GM12878 (cell line): ENCODE measurements around the gene BICRA. TPM values are rescaled to one million over a fixed set of nuclear protein-coding genes. Genes with fewer than 3 reads are reported as not detected.

Experiments used
- ATAC-seq: fragments of 200-7000 bp; cut with Tn5 transposase; 3 replicates; pipeline ENCODE4 v1.9.1; 2020; ENCODE audit warnings: mild to moderate bottlenecking, moderate library complexity
- BruUV-seq: library from RNA; stranded (reverse); fragments of 400-500 nt; replicated peaks from 2 replicates; lab custom pipeline; 2021; lab: Mats Ljungman, UMichigan
- CTCF ChIA-PET: fragments of 300-600 bp; sonication (Branson Sonifier 250); formaldehyde crosslinking; extraction: SDS; loops from one replicate; lab custom pipeline; 2021; ENCODE audit warnings: inconsistent platforms; lab: Yijun Ruan, JAX
- POLR2A ChIA-PET: fragments of 350-600 bp; formaldehyde crosslinking; extraction: SDS; loops from one replicate; lab custom pipeline; 2021; ENCODE audit warnings: inconsistent platforms; lab: Charles Lee
- RAD21 ChIA-PET: fragments of 300-600 bp; sonication (Branson Sonifier 250); formaldehyde crosslinking; loops from one replicate; lab custom pipeline; 2023; ENCODE audit warnings: antibody characterized with exemption; ENCODE audit not compliant: unreplicated experiment; lab: Charles Lee
- SMC1A ChIA-PET: fragments of 300-600 bp; sonication (Branson Sonifier 250); formaldehyde crosslinking; loops from one replicate; lab custom pipeline; 2023; ENCODE audit not compliant: unreplicated experiment, uncharacterized antibody; lab: Charles Lee
- DNase-seq: peaks from one replicate; pipeline ENCODE4 v3.0.0-alpha.2; 2011; ENCODE audit warnings: low read depth, low spot score
- FAIRE-seq: peaks from 3 replicates; lab custom pipeline; 2011; peaks lifted over from hg19 to GRCh38; lab: Jason Lieb, UNC
- H2AFZ ChIP-seq: 2 replicates; pipeline ENCODE4 v1.6.0; 2011; ENCODE audit warnings: low read depth, low read length, control low read depth; ENCODE audit not compliant: control insufficient read depth
- H3K27ac ChIP-seq: 2 replicates; pipeline ENCODE4 v1.5.1; 2011; ENCODE audit warnings: control low read depth; ENCODE audit not compliant: control insufficient read depth, insufficient read depth
- H3K27me3 ChIP-seq, 2 experiments: replicated peaks in 1 of 2; 2 replicates each; pipeline versions ENCODE4 v1.6.0 to v1.6.1; 2011; ENCODE audit warnings: low read length in 1 of 2; ENCODE audit not compliant: control insufficient read depth in 2 of 2, insufficient read depth in 2 of 2
- H3K36me3 ChIP-seq, 2 experiments: 2 replicates each; pipeline ENCODE4 v1.5.1; 2011; ENCODE audit warnings: low read length in 1 of 2; ENCODE audit not compliant: control insufficient read depth in 2 of 2, insufficient read depth in 2 of 2
- H3K4me1 ChIP-seq: 2 replicates; pipeline ENCODE4 v1.6.1; 2011; ENCODE audit warnings: mild to moderate bottlenecking, low read length, moderate library complexity, mixed read lengths; ENCODE audit not compliant: control insufficient read depth, insufficient read depth
- H3K4me2 ChIP-seq: 2 replicates; pipeline ENCODE4 v1.6.0; 2011; ENCODE audit warnings: control low read depth; ENCODE audit not compliant: control insufficient read depth, insufficient read depth
- H3K4me3 ChIP-seq: fragments of 200-600 bp; sonication (generic); 2 replicates; pipeline ENCODE4 v1.5.1; 2016
- H3K79me2 ChIP-seq: 2 replicates; pipeline ENCODE4 v1.6.0; 2011; ENCODE audit warnings: low read length; ENCODE audit not compliant: control insufficient read depth, insufficient read depth
- H3K9ac ChIP-seq: 2 replicates; pipeline ENCODE4 v1.8.0; 2011; ENCODE audit warnings: low read length, control low read depth, mixed read lengths; ENCODE audit not compliant: control insufficient read depth, insufficient read depth
- H3K9me3 ChIP-seq: replicated peaks from 3 replicates; pipeline ENCODE4 v1.5.1; 2011; ENCODE audit warnings: mild to moderate bottlenecking, low read length; ENCODE audit not compliant: control insufficient read depth, insufficient read depth
- H4K20me1 ChIP-seq: 2 replicates; pipeline ENCODE4 v1.6.0; 2011; ENCODE audit not compliant: control insufficient read depth, insufficient read depth
- E4F1 ChIP-seq: fragments of 450-650 bp; IDR thresholded peaks from 2 replicates; pipeline ENCODE4 v1.6.1; 2018; ENCODE audit warnings: borderline replicate concordance, mild to moderate bottlenecking; ENCODE audit not compliant: partially characterized antibody
- GABPA ChIP-seq: IDR thresholded peaks from 2 replicates; pipeline ENCODE4 v1.6.1; 2014; ENCODE audit warnings: antibody characterized with exemption, low read depth, mild to moderate bottlenecking, inconsistent platforms
- PKNOX1 ChIP-seq: fragments of 450-650 bp; IDR thresholded peaks from 2 replicates; pipeline ENCODE4 v1.6.1; 2016; ENCODE audit warnings: mild to moderate bottlenecking
- TCF12 ChIP-seq: IDR thresholded peaks from 2 replicates; pipeline ENCODE4 v1.6.1; 2011; ENCODE audit warnings: low read depth, mild to moderate bottlenecking, low read length
- WGBS: methylation state at CpG from one replicate; pipeline ENCODE4 v1.1.6; 2016; ENCODE audit warnings: low lambda C conversion rate; ENCODE audit not compliant: insufficient replicate concordance, insufficient coverage; ENCODE audit errors: missing lambda C conversion rate; 5-methylcytosine and 5-hydroxymethylcytosine counted together
- in situ Hi-C: fragments of 300-500 bp; cut with MboI; formaldehyde crosslinking; loops from 9 replicates; pipeline ENCODE4 v1.14.3; 2018; ENCODE audit warnings: mixed read lengths
- intact Hi-C: fragments of 100-400 bp; cut with micrococcal nuclease; formaldehyde crosslinking; loops from one replicate; pipeline ENCODE4 v1.14.2; 2022; ENCODE audit not compliant: unreplicated experiment
- polyA plus RNA-seq, 11 experiments: library from polyadenylated mRNA; depleted of rRNA in 4 of 11; unstranded in 6 of 11; stranded (reverse) in 5 of 11; fragments of >200 nt; fragmentation: Nextera tagmentation in 4 of 11; fragmentation: Illumina TruSeq in 1 of 11; extraction: Ambion mirVana in 4 of 11; extraction: Trizol in 1 of 11; gene quantifications; 1 replicate in 1 of 11; 2 replicates in 10 of 11; pipeline versions ENCODE4 v1.2.1 to v1.2.3, GENCODE V29; 2011 to 2016; ENCODE audit warnings: inconsistent platforms in 2 of 11, missing spikeins in 2 of 11, low read depth in 1 of 11
- total RNA-seq, 4 experiments: library from RNA; depleted of rRNA in 3 of 4; stranded (reverse); fragments of >200 nt in 3 of 4; fragmentation: Illumina TruSeq in 1 of 4; extraction: Trizol in 1 of 4; gene quantifications; 2 replicates each; pipeline versions ENCODE4 v1.2.1 to v1.2.3, GENCODE V29; 2013 to 2021

Gene BICRA
- total and polyA plus RNA-seq, 10 of the 15 experiments (the other 5 are each of a cell fraction or from before 2014, with no cell fraction given) = 0.11 to 15.3 (median 1.3) TPM

GRCh38 chr19:47615714-47616113 lies 6.8 kb downstream of the BICRA start:
- ATAC-seq (peak; percentile 17; the same call in 2 of the 3 replicates), DNase-seq (no peak), FAIRE-seq (no peak)
- POLR2A ChIA-PET = no interaction called here
- H3K27me3 ChIP-seq = no peaks in the 10 kb centered on the region
- H3K9ac ChIP-seq = 0 out of 2 replicates have a peak overlapping the region, but pooled peaks have one; percentile 7
- H3K4me2 ChIP-seq = peak overlapping the region; percentile 50; the same call in 1 of the 2 replicates
- no peak overlapping the region for H3K4me3 ChIP-seq
- H3K9me3 ChIP-seq = no peaks in the 10 kb centered on the region; the same call in 2 of the 3 replicates
- in situ Hi-C loops = no loop called here
- intact Hi-C loops = no loop called here
- H2AFZ ChIP-seq = no peak overlapping the region
- CTCF ChIA-PET = no interaction called here
- SMC1A ChIA-PET = no interaction called here
- TF ChIP-seq TCF12 = no peak
- no peak for TF ChIP-seq E4F1
- TF ChIP-seq PKNOX1 = no peak
- no peak for TF ChIP-seq GABPA
- no TSS peak for BruUV-seq
- no peaks in the 10 kb centered on the region; a peak in 1 of 4 replicates for H3K36me3 ChIP-seq
- 63% methylated on average over 7 of the region's 7 CpGs for WGBS
- peak overlapping the region; percentile 43 for H3K27ac ChIP-seq
- H4K20me1 ChIP-seq = peaks cover 10% of the 10 kb centered on the region
- peaks cover 18% of the 10 kb centered on the region for H3K4me1 ChIP-seq
- RAD21 ChIA-PET = no interaction called here
- peaks cover 51% of the 10 kb centered on the region for H3K79me2 ChIP-seq
